Nephron progenitor cell (in vitro differentiated cells): ENCODE data around the gene RAPGEF1.

ENCODE experiments used
- DNase-seq: peaks from one replicate; pipeline ENCODE4 v3.0.0; 2021
- H3K27ac Mint-ChIP-seq: 2 replicates; pipeline ENCODE4 v1.8.0; 2021; ENCODE audit warnings: mild to moderate bottlenecking, moderate library complexity, mixed read lengths
- H3K27me3 Mint-ChIP-seq: 2 replicates; pipeline ENCODE4 v1.8.0; 2021; ENCODE audit warnings: mild to moderate bottlenecking, low read depth, mixed read lengths; ENCODE audit not compliant: poor library complexity
- H3K36me3 Mint-ChIP-seq: 2 replicates; pipeline ENCODE4 v1.8.0; 2021; ENCODE audit warnings: low read depth, mixed read lengths
- H3K4me1 Mint-ChIP-seq: 2 replicates; pipeline ENCODE4 v1.8.0; 2021; ENCODE audit warnings: mixed read lengths
- H3K4me3 Mint-ChIP-seq: 2 replicates; pipeline ENCODE4 v1.8.0; 2021; ENCODE audit warnings: mild to moderate bottlenecking, moderate library complexity, mixed read lengths
- H3K9me3 Mint-ChIP-seq: 2 replicates; pipeline ENCODE4 v1.8.0; 2021; ENCODE audit warnings: mild to moderate bottlenecking, moderate library complexity, mixed read lengths
- TF ChIP-seq, protein P1 (sequence below): fragments of 200-600 bp; sonication (generic); IDR thresholded peaks from 2 replicates; pipeline ENCODE4 v1.5.0; 2021; ENCODE audit warnings: antibody characterized with exemption

The RAPGEF1 gene

DNA sequence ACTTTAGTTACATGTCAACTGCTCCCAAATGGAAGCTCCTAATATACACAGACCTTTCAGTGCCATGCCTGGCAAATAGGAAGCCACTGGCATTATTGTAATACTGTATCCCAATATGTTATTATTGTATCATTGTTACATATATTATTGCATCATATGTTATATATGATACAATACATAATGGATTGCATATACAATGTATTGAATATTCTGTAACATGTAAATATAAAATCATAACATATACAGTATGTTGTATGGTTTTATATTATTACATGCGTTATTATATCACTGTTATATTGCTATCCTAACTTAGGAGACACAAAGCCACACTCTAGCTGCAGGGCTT lies 38.5 kb downstream of the RAPGEF1 start:
- H3K4me3 Mint-ChIP-seq, result no peak overlapping the region
- DNase-seq, result no peak
- no peaks in the 10 kb centered on the region for H3K9me3 Mint-ChIP-seq
- peaks cover 67% of the 10 kb centered on the region for H3K4me1 Mint-ChIP-seq
- H3K36me3 Mint-ChIP-seq, result no peaks in the 10 kb centered on the region
- H3K27me3 Mint-ChIP-seq, result no peaks in the 10 kb centered on the region
- no peak overlapping the region for H3K27ac Mint-ChIP-seq
- TF ChIP-seq, protein P1, sequence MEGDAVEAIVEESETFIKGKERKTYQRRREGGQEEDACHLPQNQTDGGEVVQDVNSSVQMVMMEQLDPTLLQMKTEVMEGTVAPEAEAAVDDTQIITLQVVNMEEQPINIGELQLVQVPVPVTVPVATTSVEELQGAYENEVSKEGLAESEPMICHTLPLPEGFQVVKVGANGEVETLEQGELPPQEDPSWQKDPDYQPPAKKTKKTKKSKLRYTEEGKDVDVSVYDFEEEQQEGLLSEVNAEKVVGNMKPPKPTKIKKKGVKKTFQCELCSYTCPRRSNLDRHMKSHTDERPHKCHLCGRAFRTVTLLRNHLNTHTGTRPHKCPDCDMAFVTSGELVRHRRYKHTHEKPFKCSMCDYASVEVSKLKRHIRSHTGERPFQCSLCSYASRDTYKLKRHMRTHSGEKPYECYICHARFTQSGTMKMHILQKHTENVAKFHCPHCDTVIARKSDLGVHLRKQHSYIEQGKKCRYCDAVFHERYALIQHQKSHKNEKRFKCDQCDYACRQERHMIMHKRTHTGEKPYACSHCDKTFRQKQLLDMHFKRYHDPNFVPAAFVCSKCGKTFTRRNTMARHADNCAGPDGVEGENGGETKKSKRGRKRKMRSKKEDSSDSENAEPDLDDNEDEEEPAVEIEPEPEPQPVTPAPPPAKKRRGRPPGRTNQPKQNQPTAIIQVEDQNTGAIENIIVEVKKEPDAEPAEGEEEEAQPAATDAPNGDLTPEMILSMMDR, result no peak

DNA sequence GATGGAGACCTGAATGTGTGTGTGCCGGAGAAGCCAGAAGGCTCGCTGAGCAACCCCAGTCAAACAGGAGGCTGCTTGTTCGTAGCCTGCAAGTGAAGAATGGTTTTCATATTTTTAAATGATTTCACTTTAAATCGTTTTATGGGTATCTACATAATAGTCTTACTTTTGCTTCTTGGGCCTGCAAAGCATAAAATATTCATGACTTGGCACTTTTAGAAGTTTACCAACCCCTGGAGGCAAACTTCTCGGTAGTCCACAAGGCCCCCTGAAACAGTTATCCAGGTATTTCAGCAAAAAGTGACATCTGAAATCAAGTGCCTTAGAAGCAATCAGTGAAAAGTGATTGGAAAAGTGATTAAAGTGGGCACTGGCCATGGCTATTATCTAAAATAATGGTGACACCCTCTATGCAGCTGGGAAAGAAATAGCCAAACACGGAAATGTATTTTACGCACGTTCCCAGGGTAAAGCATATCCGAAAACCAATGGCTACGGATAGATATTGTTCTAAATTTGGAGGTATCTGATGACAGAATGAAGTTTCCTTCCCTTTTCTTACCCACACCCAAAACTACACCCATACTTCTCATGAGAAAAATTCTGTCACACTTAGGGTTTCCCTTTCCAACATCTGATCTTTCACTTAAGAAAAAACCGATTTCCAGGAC lies 39.0 kb downstream of the RAPGEF1 start:
- H3K4me1 Mint-ChIP-seq, result peaks cover 71% of the 10 kb centered on the region
- TF ChIP-seq, protein P1, result no peak
- no peak overlapping the region for H3K4me3 Mint-ChIP-seq
- no peaks in the 10 kb centered on the region for H3K36me3 Mint-ChIP-seq
- DNase-seq, result no peak
- no peak overlapping the region for H3K27ac Mint-ChIP-seq
- H3K27me3 Mint-ChIP-seq, result no peaks in the 10 kb centered on the region
- no peaks in the 10 kb centered on the region for H3K9me3 Mint-ChIP-seq

DNA sequence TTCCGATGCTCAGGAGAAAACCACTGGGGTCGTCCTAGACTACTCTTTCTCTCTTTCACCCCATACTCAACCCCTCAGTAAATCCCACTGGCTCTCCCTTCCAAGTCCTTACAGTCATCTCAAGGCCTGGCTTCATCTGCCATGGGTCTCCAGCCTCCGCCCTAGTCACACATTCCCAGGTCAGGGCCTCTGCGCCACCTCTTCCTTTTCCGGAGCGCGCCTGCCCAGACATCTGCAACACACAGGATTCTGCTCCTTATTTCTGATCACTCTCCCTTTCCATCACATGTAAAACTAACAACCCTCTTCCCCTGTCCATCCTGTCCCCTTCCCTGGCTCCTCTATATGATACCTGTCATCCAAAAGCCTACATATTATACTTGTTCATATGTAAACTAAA lies 39.8 kb downstream of the RAPGEF1 start:
- H3K4me3 Mint-ChIP-seq, result no peak overlapping the region
- H3K36me3 Mint-ChIP-seq, result no peaks in the 10 kb centered on the region
- peak overlapping the region; percentile 65 for H3K27ac Mint-ChIP-seq
- H3K27me3 Mint-ChIP-seq, result no peaks in the 10 kb centered on the region
- TF ChIP-seq, protein P1, result no peak
- peaks cover 2% of the 10 kb centered on the region for H3K9me3 Mint-ChIP-seq
- DNase-seq, result no peak
- H3K4me1 Mint-ChIP-seq, result peaks cover 71% of the 10 kb centered on the region

DNA sequence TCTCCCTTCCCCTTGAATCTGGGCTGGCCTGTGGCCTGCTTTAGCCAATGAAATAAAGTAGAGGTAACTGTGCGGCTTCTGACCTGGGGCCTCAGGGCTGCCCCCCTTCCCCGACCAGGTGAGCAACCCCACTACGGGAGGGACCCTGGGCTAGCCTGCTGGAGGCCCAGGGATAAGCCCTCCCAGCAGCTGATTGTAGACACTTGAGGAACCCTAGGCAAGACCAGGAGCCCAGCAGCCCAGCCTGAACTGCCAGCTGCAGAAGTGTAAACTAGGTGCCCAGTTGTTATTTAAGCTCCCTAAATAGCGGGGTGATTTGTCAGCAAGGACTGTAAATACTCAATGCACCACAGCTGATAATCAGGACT lies 41.3 kb downstream of the RAPGEF1 start:
- no peak overlapping the region for H3K27ac Mint-ChIP-seq

DNA sequence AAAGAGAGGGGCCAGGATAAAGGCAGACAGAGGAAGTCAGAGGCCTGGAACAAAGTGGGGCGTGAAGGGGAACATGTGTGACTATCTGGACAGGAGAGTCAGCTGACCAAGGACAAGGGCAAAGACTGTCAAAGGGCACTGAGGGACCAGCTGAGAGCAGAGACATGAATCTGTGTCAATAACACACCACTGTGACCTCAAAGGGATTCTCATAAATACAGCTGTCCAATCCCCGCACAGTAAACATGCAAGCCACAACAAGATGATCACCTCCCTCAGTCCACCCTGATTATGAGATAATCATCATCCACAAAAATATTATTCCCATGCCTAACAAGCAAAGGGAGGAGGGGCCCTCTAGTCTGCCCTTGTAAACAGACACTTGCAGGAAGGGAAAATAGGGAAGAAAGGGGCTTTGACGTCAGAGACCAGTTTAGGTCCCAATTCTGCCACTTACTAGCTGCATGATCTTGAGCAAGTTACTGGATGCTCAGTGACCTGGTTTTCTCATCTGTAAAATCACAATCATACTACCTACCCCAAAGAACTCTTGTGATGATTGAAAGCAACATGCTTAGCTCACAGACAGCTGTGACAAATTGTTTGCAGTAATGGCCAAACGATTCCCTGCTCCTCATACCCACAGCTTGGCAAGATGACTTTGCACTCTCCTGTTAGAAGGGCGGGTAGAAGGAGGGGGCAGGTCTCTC lies 41.8 kb downstream of the RAPGEF1 start:
- no peak for DNase-seq
- no peaks in the 10 kb centered on the region for H3K36me3 Mint-ChIP-seq
- no peaks in the 10 kb centered on the region for H3K27me3 Mint-ChIP-seq
- H3K4me3 Mint-ChIP-seq, result peak overlapping the region; percentile 13
- H3K9me3 Mint-ChIP-seq, result peaks cover 5% of the 10 kb centered on the region
- peak overlapping the region; percentile 53 for H3K27ac Mint-ChIP-seq
- TF ChIP-seq, protein P1, result no peak
- peaks cover 81% of the 10 kb centered on the region for H3K4me1 Mint-ChIP-seq

More for the DNA sequence above, 41.3 kb downstream of the RAPGEF1 start:
- no peaks in the 10 kb centered on the region for H3K27me3 Mint-ChIP-seq
- TF ChIP-seq, protein P1, result no peak
- H3K4me3 Mint-ChIP-seq, result no peak overlapping the region
- no peaks in the 10 kb centered on the region for H3K36me3 Mint-ChIP-seq
- DNase-seq, result no peak
- H3K4me1 Mint-ChIP-seq, result peaks cover 79% of the 10 kb centered on the region
- H3K9me3 Mint-ChIP-seq, result peaks cover 5% of the 10 kb centered on the region

DNA sequence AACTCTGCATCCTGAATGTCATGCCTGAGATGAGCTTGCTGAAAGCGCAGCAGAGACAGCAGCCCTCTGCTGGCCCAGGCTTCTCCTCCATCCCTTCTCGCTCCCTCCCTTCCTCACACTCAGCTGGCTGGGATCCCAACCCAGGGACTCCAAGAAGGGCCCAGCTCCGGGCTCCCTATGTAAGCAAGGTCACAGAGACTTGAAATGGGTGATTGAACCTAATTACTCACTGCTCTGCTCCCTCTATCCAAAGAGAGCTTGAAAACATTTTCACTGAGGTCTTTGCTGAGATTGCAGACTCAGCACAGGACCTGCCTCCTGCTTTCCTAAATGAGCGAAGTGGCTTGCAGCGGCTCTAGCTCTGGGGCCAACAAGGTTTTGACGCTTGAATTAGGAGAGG lies 42.8 kb downstream of the RAPGEF1 start:
- DNase-seq, result peak; percentile 23
- peaks cover 76% of the 10 kb centered on the region for H3K4me1 Mint-ChIP-seq
- TF ChIP-seq, protein P1, result no peak
- peaks cover 5% of the 10 kb centered on the region for H3K9me3 Mint-ChIP-seq
- H3K4me3 Mint-ChIP-seq, result no peak overlapping the region
- no peaks in the 10 kb centered on the region for H3K27me3 Mint-ChIP-seq
- no peaks in the 10 kb centered on the region for H3K36me3 Mint-ChIP-seq
- H3K27ac Mint-ChIP-seq, result peak overlapping the region; percentile 30
